HG03108 (cell line): ENCODE data around the gene KIF6.
"Not testable (repeated sequence)": the region's sequence is repeated elsewhere in the genome, so short reads cannot be mapped to it uniquely, and the experiment has no call there.

Experiments used
- ATAC-seq: cut with Tn5 transposase; IDR thresholded peaks from one replicate; pipeline ENCODE4 v1.9.1; 2021; ENCODE audit warnings: moderate library complexity; ENCODE audit not compliant: unreplicated experiment

Gene KIF6

DNA sequence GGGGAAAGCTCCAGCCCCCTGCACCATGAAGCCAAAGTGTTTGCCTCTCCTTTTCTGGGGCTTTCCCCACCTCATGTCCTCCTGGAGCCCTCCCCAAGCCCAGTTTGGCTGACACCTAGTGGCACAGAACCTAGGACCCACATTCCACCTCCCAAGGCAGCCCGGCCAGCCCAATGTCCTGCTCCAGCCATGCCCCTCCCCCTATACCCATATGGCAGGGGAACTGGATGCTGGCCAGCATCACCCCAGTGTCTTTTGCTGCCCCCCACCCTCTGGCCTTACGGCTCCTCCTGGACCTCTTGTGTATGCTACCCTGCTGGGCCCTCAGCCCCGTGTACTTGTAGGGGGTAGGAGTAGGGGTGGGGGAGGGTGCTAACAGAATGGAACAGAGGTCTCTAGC is 170.1 kb downstream of the KIF6 start:
- no peak for ATAC-seq

DNA sequence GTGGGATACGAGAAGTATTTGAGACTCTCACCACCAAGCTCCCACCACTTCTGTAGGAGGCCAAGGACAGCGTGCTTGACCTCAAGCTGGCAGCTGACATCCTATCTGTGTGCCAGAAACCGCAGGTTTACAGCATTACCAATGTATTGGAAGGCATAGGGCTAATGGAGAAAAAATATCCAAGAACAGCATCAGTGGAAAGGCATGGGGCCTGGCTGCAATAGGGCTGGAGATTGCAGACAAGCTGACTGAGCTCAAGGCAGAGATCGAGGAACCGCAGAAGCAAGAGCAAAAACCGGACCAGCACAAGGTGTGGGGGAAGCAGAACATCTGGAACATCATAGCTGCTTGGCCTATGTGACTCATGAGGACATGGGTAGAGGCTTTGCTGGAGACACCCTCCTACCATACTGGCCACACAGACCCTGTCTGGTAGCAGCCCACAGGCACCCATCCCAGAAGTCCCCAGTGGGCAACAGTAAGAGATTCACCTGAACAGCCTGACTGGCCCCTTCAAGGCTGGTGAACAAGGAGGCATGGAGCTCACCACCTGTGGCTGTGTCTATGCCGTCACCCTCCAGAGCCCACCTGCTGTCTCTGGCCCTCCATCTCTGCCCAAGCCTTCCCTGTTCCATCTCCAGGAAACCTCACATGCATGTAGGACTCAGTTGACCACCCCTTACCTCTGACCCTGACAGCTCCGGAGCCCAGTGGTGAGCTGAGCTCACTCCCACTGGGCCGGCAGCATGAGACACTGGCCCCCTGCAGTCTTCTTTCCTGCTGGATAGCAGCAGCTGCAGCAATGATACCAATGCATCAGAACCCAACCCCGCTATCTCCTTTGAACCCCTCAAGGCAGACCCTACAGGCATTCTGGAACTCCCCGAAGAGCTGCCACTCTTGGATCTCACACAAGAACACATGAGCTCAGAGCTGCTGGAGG is 171.1 kb downstream of the KIF6 start:
- no peak for ATAC-seq

- no peak for ATAC-seq
These were observed 172.2 kb downstream of the KIF6 start for GRCh38 chr6:39553029-39553428.

DNA sequence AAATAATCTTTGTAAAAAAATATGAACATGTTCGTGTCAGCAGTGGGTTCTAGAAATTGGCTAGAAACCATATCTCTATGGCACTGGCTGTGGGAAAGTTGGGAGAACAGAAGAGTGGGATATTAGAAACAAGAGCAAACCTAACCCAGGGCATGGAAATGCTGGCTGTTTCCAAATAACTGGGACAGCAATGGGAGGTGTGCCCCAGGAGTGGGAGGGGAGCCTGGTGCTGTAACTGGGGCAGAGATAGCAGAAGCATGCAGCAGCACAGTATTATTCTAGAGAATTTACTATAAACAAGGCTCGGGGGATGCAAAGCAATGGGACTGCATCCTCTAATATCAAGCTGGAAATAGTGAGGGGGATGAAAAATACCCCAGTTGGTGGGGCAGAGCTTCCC is 175.0 kb downstream of the KIF6 start:
- no peak for ATAC-seq

- ATAC-seq: no peak
These were observed 178.5 kb downstream of the KIF6 start for GRCh38 chr6:39546731-39547130.

GRCh38 chr6:39543950-39544349 is 181.3 kb downstream of the KIF6 start:
- no peak for ATAC-seq

- no peak for ATAC-seq
These were observed 182.1 kb downstream of the KIF6 start for GRCh38 chr6:39543095-39543494.

- ATAC-seq: no peak
These were observed 184.8 kb downstream of the KIF6 start for GRCh38 chr6:39540454-39540853.

- peak; percentile 96 for ATAC-seq
These were observed 194.9 kb downstream of the KIF6 start for GRCh38 chr6:39530201-39530759.

GRCh38 chr6:39527792-39528564 is 197.2 kb downstream of the KIF6 start:
- ATAC-seq: no peak

DNA sequence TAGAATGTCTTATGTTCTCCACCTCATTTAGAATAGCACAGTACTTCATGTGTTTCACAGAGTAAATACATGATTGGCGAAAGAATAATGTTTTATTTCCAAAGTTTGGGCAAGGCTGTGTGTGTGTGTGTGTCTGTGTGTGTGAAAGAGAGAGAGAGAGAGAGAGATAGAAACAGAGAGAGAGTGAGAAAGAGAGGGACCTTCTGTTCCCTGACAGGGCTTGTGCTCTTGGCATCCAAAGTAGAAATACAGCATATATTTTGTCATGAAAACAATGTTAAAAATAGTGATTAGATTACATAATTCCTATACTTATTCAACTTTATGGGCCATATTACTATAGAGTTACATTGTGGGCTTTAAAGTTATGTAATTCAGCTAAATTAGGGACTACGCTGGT is 201.2 kb downstream of the KIF6 start:
- ATAC-seq: no peak

DNA sequence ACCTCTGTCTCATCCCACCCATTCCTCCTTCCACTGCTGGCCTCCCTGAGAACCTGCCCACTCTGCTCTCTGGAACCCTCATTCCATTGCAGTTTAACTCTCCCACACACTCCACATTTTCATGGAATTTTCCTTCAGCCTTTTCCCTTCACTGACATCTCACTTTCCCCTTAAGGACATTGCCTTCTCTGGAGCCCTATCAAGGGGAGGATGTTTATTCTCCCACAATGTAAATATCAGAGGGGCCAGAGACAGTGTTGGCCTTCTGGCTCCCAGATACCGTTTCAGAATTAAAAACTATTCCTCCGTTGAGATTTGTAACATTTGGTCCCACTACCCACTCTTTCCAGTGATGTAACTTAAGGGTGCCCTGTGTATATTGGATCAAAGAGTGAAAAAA is 203.2 kb downstream of the KIF6 start:
- ATAC-seq: no peak

DNA sequence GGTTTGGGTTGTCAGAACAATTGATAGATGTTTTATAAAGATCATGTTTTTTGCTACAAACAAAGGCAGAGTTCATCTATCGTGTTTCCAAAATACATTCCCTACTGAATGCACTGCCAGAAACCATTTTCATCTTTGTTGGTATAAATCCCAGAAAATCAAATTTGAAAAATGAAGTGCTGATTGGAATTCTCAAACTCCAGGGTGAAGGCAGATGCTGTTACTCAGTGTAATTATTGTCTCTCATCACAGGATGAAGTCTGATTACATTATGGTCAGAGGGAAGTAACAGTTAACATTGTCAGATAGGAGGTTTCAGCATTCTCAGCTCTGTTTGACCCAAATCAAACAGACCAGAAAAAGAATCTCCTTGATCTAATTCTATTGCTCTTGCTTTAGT is 204.3 kb downstream of the KIF6 start:
- ATAC-seq: no peak

GRCh38 chr6:39520411-39520810 is 204.8 kb downstream of the KIF6 start:
- ATAC-seq: no peak

DNA sequence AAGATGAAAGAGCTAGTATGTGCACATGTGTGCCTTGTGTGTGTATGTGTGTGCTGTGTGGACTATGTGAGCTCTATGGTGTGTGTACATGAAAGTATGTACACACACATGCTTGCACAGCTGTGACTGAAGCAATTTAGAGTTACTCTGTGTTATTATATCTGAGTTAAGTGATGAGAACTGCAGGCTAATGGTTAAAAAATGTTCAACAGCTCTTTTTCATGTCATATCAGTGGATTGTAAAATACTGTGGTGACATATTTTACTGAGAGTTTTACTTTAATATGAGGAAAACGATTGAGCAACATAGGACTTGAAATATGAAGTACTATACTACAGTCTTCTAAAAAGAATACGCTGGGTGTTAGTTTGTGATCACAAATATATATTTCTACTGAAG is 207.0 kb downstream of the KIF6 start:
- ATAC-seq: no peak

DNA sequence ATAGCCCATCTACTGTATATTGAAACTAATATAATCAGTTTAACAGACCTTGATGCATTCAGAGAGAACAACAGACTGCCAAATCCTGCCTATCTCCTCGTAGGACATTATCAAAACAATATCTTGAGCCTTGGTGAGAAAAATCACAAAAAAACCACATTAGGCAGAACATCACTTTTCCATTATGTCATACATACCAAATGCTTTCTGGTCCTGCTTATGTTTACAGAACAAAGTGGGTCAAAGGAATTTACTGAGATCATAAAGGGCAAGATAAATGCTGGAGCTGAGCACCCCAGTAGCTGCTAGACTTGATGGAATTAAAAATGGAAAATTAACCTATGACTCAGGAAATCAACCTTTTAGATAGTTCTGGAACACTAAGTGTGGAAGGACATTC is 207.5 kb downstream of the KIF6 start:
- no peak for ATAC-seq

DNA sequence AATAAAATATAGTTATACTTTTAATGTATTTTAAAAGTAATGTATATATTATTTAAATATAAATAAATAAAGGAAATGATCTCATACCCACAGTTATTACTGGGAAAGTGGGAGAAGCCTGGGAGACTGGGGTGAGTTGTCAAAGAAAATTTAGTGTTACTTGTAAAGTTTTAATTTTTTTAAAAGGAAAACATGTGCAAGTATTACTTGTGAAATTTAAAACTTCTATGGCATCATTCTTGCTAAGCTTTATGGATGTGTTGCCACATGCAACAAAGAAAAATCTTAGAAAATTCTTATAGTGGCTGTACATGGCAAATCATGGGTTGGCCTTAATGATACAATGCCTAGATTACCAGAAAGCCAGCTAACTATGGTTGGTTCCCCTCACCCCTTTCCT is 208.7 kb downstream of the KIF6 start:
- ATAC-seq: no peak

- ATAC-seq: no peak
These were observed 209.7 kb downstream of the KIF6 start for GRCh38 chr6:39515471-39515870.

- no peak for ATAC-seq
These were observed 210.2 kb downstream of the KIF6 start for GRCh38 chr6:39515006-39515405.

GRCh38 chr6:39509831-39510230 is 215.4 kb downstream of the KIF6 start:
- not testable (repeated sequence) for ATAC-seq

GRCh38 chr6:39508515-39508914 is 216.7 kb downstream of the KIF6 start:
- no peak for ATAC-seq
